ENCODE measurements around the gene DHCR7.

DNA sequence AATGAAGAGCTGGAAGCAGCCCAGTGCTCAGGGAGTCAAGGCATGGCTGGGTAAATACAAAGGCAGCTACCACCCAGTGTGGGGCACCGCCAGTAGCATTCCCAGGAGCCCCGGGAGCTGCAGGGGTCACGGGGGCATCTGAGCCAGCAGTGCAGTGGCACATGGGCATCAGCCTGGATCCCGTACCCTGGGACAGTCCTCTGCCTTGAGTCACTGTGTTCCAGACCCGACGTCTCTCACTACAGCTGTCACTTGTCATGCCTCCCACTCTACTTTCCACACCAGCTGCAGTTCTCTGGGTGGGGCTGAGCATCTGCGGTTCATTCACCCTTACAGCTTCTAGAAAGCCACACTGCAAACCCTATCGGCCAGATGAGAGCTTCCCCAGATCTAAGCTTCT lies 29.6 kb downstream of the DHCR7 start:
- TF ChIP-seq, protein P1, sequence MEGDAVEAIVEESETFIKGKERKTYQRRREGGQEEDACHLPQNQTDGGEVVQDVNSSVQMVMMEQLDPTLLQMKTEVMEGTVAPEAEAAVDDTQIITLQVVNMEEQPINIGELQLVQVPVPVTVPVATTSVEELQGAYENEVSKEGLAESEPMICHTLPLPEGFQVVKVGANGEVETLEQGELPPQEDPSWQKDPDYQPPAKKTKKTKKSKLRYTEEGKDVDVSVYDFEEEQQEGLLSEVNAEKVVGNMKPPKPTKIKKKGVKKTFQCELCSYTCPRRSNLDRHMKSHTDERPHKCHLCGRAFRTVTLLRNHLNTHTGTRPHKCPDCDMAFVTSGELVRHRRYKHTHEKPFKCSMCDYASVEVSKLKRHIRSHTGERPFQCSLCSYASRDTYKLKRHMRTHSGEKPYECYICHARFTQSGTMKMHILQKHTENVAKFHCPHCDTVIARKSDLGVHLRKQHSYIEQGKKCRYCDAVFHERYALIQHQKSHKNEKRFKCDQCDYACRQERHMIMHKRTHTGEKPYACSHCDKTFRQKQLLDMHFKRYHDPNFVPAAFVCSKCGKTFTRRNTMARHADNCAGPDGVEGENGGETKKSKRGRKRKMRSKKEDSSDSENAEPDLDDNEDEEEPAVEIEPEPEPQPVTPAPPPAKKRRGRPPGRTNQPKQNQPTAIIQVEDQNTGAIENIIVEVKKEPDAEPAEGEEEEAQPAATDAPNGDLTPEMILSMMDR (conservative IDR thresholded peaks at IDR 0.05; ENCODE audit: low read depth in 2 of 2), result no peak
- TF ChIP-seq REST (IDR thresholded peaks at IDR 0.05; ENCODE audit: unreplicated experiment), result no peak
- no peak for TF ChIP-seq EZH2 (IDR thresholded peaks at IDR 0.05; ENCODE audit: low read depth, unreplicated experiment)
- TF ChIP-seq, protein P2, sequence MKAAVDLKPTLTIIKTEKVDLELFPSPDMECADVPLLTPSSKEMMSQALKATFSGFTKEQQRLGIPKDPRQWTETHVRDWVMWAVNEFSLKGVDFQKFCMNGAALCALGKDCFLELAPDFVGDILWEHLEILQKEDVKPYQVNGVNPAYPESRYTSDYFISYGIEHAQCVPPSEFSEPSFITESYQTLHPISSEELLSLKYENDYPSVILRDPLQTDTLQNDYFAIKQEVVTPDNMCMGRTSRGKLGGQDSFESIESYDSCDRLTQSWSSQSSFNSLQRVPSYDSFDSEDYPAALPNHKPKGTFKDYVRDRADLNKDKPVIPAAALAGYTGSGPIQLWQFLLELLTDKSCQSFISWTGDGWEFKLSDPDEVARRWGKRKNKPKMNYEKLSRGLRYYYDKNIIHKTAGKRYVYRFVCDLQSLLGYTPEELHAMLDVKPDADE (IDR thresholded peaks at IDR 0.05), result no peak
- no peak for TF ChIP-seq JUNB (IDR thresholded peaks at IDR 0.05; ENCODE audit: unreplicated experiment)
- no peak for TF ChIP-seq EZH2phosphoT487 (IDR thresholded peaks at IDR 0.05; ENCODE audit: unreplicated experiment)
- no peak for TF ChIP-seq POLR2AphosphoS5 (IDR thresholded peaks at IDR 0.05; ENCODE audit: low read depth)
- TF ChIP-seq STAT1 (IDR thresholded peaks at IDR 0.05; ENCODE audit: unreplicated experiment), result no peak
- no peak for TF ChIP-seq CREB1 (CRISPR knock-in tag; IDR thresholded peaks at IDR 0.05; ENCODE audit: low read depth)
- no peak for TF ChIP-seq NANOG (IDR thresholded peaks at IDR 0.05; ENCODE audit: borderline replicate concordance)
- TF ChIP-seq ZNF331 (CRISPR knock-in tag; IDR thresholded peaks at IDR 0.05; ENCODE audit: low read depth), result no peak
- no peak for TF ChIP-seq ZNF114 (CRISPR knock-in tag; IDR thresholded peaks at IDR 0.05)

Data from GM23338 (cell line).